ENCODE measurements around the gene MAGEB10.

The MAGEB10 gene, protein sequence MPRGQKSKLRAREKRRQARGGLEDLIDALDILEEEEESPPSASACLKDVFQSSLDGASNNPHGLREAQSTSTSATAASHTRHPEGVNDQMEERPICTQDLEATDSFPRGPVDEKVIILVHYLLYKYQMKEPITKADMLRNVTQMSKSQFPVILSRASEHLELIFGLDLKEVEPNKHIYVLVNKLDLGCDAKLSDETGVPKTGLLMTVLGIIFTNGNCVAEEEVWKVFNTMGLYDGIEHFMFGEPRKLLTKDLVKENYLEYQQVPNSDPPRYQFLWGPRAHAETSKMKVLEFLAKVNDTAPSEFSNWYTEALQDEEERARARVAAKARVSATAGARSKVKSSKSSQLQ

DNA sequence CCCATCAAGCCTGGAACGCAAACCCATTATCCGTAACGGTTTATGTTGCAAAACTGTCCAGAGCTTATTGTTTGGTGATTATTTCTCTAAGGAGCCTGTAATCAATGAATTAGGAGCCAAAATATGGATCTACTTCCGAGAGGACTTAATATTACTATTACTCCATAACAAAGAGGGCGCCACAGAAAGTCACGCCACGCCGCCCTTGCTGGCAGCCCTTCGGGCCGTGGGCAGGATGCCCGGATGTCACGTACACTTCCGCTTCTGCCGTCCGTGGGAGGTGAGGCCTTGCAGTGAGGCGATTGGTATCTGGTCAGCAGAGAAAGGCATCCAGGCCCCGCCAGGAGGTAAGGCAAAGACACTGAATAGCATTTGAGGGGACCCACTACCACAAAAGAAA, at the start of gene MAGEB10:
MAGEB10 (plus strand) TSS at position 301 of the 400 bp plus-strand sequence. CDS start 13,317 bp downstream, outside the sequence.
- Histone ChIP-seq H2AFZ (ENCODE audit: low read depth, low read length) (no peak within 1 kb of the TSS), H3K4me1 (ENCODE audit: low read length) (no peaks in the 10 kb centered on the region), H4K20me1 (ENCODE audit: insufficient read depth, low read length) (no peaks in the 10 kb centered on the region), H3K27me3 (ENCODE audit: low read depth, low read length) (no peaks in the 10 kb centered on the region), H3K27ac (ENCODE audit: low read length) (no peak within 1 kb of the TSS), H3K79me2 (ENCODE audit: low read length) (no peaks in the 10 kb centered on the region), H3K4me3 (ENCODE audit: low read length) (no peak within 1 kb of the TSS), H3K9ac (ENCODE audit: low read length) (no peak within 1 kb of the TSS), H3K36me3 (replicated peaks; ENCODE audit: low read depth, low read length) (no peaks in the 10 kb centered on the region), H3K9me3 (ENCODE audit: insufficient read depth, low read length) (no peaks in the 10 kb centered on the region), H3K4me2 (ENCODE audit: low read length) (no peak within 1 kb of the TSS)
- TF ChIP-seq, protein P1, sequence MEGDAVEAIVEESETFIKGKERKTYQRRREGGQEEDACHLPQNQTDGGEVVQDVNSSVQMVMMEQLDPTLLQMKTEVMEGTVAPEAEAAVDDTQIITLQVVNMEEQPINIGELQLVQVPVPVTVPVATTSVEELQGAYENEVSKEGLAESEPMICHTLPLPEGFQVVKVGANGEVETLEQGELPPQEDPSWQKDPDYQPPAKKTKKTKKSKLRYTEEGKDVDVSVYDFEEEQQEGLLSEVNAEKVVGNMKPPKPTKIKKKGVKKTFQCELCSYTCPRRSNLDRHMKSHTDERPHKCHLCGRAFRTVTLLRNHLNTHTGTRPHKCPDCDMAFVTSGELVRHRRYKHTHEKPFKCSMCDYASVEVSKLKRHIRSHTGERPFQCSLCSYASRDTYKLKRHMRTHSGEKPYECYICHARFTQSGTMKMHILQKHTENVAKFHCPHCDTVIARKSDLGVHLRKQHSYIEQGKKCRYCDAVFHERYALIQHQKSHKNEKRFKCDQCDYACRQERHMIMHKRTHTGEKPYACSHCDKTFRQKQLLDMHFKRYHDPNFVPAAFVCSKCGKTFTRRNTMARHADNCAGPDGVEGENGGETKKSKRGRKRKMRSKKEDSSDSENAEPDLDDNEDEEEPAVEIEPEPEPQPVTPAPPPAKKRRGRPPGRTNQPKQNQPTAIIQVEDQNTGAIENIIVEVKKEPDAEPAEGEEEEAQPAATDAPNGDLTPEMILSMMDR (IDR thresholded peaks at IDR 0.05; ENCODE audit: low read depth, low read length), result no peak
- no peak for TF ChIP-seq EZH2phosphoT487 (IDR thresholded peaks at IDR 0.05; ENCODE audit: low read depth)

DNA sequence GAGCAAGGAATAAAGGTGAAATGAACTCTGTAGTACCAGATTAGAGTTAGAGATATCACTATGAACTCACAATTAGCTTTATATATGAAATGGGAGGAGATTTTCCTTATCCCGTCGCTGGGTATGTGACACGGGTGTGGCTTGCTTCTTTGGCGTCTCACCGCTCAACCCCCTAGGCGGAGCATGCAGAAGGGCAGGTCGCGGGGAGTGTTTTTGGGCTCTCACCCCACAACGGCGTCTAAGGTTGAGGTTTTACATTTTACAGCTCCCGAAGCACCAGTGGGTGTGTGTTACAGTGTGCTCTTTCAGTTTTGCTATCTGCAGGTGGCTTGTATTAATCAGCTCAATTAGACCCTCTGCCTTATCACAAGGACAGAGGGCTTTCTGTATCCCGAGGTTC, 42.1 kb upstream of the MAGEB10 start:
- Histone ChIP-seq H3K27me3 (ENCODE audit: low read depth, low read length) (no peaks in the 10 kb centered on the region), H3K27ac (ENCODE audit: low read length) (no peak overlapping the region), H2AFZ (ENCODE audit: low read depth, low read length) (no peak overlapping the region), H4K20me1 (ENCODE audit: insufficient read depth, low read length) (no peaks in the 10 kb centered on the region), H3K79me2 (ENCODE audit: low read length) (no peaks in the 10 kb centered on the region), H3K4me3 (ENCODE audit: low read length) (no peak overlapping the region), H3K4me2 (ENCODE audit: low read length) (no peak overlapping the region), H3K9ac (ENCODE audit: low read length) (no peak overlapping the region), H3K4me1 (ENCODE audit: low read length) (no peaks in the 10 kb centered on the region), H3K36me3 (replicated peaks; ENCODE audit: low read depth, low read length) (no peaks in the 10 kb centered on the region), H3K9me3 (ENCODE audit: insufficient read depth, low read length) (no peaks in the 10 kb centered on the region)
- TF ChIP-seq, protein P1 (IDR thresholded peaks at IDR 0.05; ENCODE audit: low read depth, low read length), result no peak
- no peak for TF ChIP-seq EZH2phosphoT487 (IDR thresholded peaks at IDR 0.05; ENCODE audit: low read depth)

DNA sequence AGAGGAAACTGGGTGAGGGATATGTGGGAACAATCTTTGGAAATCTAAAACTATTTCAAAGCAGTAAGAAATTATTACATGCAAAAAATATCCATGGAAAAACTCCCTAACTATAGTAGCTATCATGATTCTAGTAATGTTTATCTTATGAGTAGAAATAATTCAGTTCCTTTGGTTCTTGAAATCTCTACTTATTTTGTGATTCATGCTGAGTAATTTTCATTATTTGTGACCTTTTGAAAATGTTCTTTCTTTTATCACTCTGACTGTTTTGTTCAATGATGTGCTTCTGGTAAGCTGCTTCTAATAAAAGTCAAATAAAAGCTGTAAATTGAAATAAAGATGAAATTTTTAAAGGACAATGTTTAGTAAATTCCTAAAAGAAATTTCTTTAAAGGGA, 40.4 kb upstream of the MAGEB10 start:
- Histone ChIP-seq H3K27ac (ENCODE audit: low read length) (no peak overlapping the region), H3K9me3 (ENCODE audit: insufficient read depth, low read length) (no peaks in the 10 kb centered on the region), H3K36me3 (replicated peaks; ENCODE audit: low read depth, low read length) (no peaks in the 10 kb centered on the region), H2AFZ (ENCODE audit: low read depth, low read length) (no peak overlapping the region), H3K79me2 (ENCODE audit: low read length) (no peaks in the 10 kb centered on the region), H3K4me2 (ENCODE audit: low read length) (no peak overlapping the region), H3K4me3 (ENCODE audit: low read length) (no peak overlapping the region), H4K20me1 (ENCODE audit: insufficient read depth, low read length) (no peaks in the 10 kb centered on the region), H3K9ac (ENCODE audit: low read length) (no peak overlapping the region), H3K27me3 (ENCODE audit: low read depth, low read length) (no peaks in the 10 kb centered on the region), H3K4me1 (ENCODE audit: low read length) (no peaks in the 10 kb centered on the region)
- no peak for TF ChIP-seq EZH2phosphoT487 (IDR thresholded peaks at IDR 0.05; ENCODE audit: low read depth)
- TF ChIP-seq, protein P1 (IDR thresholded peaks at IDR 0.05; ENCODE audit: low read depth, low read length), result no peak

DNA sequence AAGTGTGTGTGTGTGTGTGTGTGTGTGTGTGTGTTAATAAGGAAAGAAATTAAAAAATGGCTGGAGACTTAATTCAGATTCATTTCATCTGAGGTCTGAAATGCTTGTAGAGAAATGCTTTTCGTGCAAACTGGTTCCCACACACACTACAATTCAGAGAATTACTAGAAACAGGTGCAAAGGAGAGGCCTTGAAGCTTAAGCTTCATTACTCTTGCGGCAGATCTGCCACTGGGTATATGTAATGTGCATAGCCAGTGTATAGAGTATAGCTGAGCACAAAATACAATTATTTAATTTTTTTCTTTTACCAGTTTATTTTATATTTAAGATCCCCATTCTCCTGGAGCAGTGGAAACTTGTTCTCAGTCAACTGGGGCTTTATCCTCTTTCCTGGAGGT, 31.8 kb upstream of the MAGEB10 start:
- Histone ChIP-seq H3K79me2 (ENCODE audit: low read length) (no peaks in the 10 kb centered on the region), H3K9me3 (ENCODE audit: insufficient read depth, low read length) (no peaks in the 10 kb centered on the region), H2AFZ (ENCODE audit: low read depth, low read length) (no peak overlapping the region), H3K4me2 (ENCODE audit: low read length) (no peak overlapping the region), H3K27me3 (ENCODE audit: low read depth, low read length) (no peaks in the 10 kb centered on the region), H4K20me1 (ENCODE audit: insufficient read depth, low read length) (no peaks in the 10 kb centered on the region), H3K4me1 (ENCODE audit: low read length) (no peaks in the 10 kb centered on the region), H3K27ac (ENCODE audit: low read length) (no peak overlapping the region), H3K36me3 (replicated peaks; ENCODE audit: low read depth, low read length) (no peaks in the 10 kb centered on the region), H3K9ac (ENCODE audit: low read length) (no peak overlapping the region), H3K4me3 (ENCODE audit: low read length) (no peak overlapping the region)
- TF ChIP-seq EZH2phosphoT487 (IDR thresholded peaks at IDR 0.05; ENCODE audit: low read depth), result no peak
- TF ChIP-seq, protein P1 (IDR thresholded peaks at IDR 0.05; ENCODE audit: low read depth, low read length), result no peak

All from OCI-LY3 (cell line).